HepG2 (cell line): Measurements from ENCODE around the gene PPA1. TPM values are rescaled to one million over a fixed set of nuclear protein-coding genes. Genes with fewer than 3 reads are reported as not detected.

Experiments
- CREB1 ChIP-seq, 2 experiments: fragments of 450-650 bp in 1 of 2; IDR thresholded peaks; 2 replicates each; pipeline ENCODE4 v1.6.1; 2016 to 2017; ENCODE audit warnings: control low read depth in 1 of 2, mild to moderate bottlenecking in 1 of 2, missing compliant biosample characterization in 1 of 2, missing genetic modification characterization in 1 of 2
- DPF2 ChIP-seq: sonication (generic); formaldehyde crosslinking; IDR thresholded peaks from 2 replicates; pipeline ENCODE4 v1.4.0; 2020; ENCODE audit warnings: mild to moderate bottlenecking, low read depth, missing genetic modification reagents, borderline replicate concordance
- HNF1A ChIP-seq, 2 experiments: sonication (generic) in 1 of 2; formaldehyde crosslinking in 1 of 2; IDR thresholded peaks; 2 replicates each; pipeline versions ENCODE4 v1.4.0 to v1.6.1; 2016 to 2020; ENCODE audit warnings: borderline replicate concordance in 1 of 2, low read depth in 1 of 2, mild to moderate bottlenecking in 1 of 2, missing genetic modification reagents in 1 of 2
- KAT2B ChIP-seq: fragments of 150-350 bp; IDR thresholded peaks from 2 replicates; pipeline ENCODE4 v1.6.1; 2014; ENCODE audit warnings: low read depth, low read length, borderline replicate concordance
- MAZ ChIP-seq, 2 experiments: sonication (generic) in 1 of 2; formaldehyde crosslinking in 1 of 2; IDR thresholded peaks; 2 replicates each; pipeline versions ENCODE4 v1.5.0 to v1.6.1; 2012 to 2020; ENCODE audit warnings: low read depth in 2 of 2, mild to moderate bottlenecking in 2 of 2, borderline replicate concordance in 1 of 2, improper control_type of control experiment in 1 of 2, low read length in 1 of 2, missing genetic modification reagents in 1 of 2, moderate library complexity in 1 of 2
- NR2F2 ChIP-seq: IDR thresholded peaks from 2 replicates; pipeline ENCODE4 v1.6.1; 2012; ENCODE audit warnings: low read depth, inconsistent platforms, borderline replicate concordance
- PHF8 ChIP-seq: sonication (generic); formaldehyde crosslinking; IDR thresholded peaks from 2 replicates; pipeline ENCODE4 v1.5.0; 2020; ENCODE audit warnings: missing genetic modification reagents
- POGZ ChIP-seq: sonication (generic); formaldehyde crosslinking; IDR thresholded peaks from 2 replicates; pipeline ENCODE4 v1.4.0; 2020; ENCODE audit warnings: mild to moderate bottlenecking, missing genetic modification reagents
- RARG ChIP-seq: sonication (generic); formaldehyde crosslinking; IDR thresholded peaks from 2 replicates; pipeline ENCODE4 v1.4.0; 2020; ENCODE audit warnings: low read depth, mild to moderate bottlenecking, missing genetic modification reagents
- TBL1XR1 ChIP-seq: fragments of 150-350 bp; IDR thresholded peaks from 2 replicates; pipeline ENCODE4 v1.6.1; 2014; ENCODE audit warnings: borderline replicate concordance, low read length; ENCODE audit not compliant: partially characterized antibody
- TERF1 ChIP-seq: sonication (generic); formaldehyde crosslinking; IDR thresholded peaks from 2 replicates; pipeline ENCODE4 v1.8.0; 2022; ENCODE audit warnings: mild to moderate bottlenecking, missing genetic modification reagents, moderate library complexity
- ZFP36L2 ChIP-seq: sonication (generic); formaldehyde crosslinking; IDR thresholded peaks from 2 replicates; pipeline ENCODE4 v1.4.0; 2020; ENCODE audit warnings: missing genetic modification reagents
- ZNF326 ChIP-seq: sonication (generic); formaldehyde crosslinking; IDR thresholded peaks from 2 replicates; pipeline ENCODE4 v1.4.0; 2020; ENCODE audit warnings: missing genetic modification reagents, borderline replicate concordance
- ZNF430 ChIP-seq: sonication (generic); formaldehyde crosslinking; IDR thresholded peaks from 2 replicates; pipeline ENCODE4 v1.9.0; 2021; ENCODE audit warnings: mild to moderate bottlenecking, missing genetic modification reagents
- ZNF569 ChIP-seq: sonication (generic); formaldehyde crosslinking; IDR thresholded peaks from 2 replicates; pipeline ENCODE4 v1.5.0; 2020; ENCODE audit warnings: mild to moderate bottlenecking, missing genetic modification reagents, moderate library complexity, borderline replicate concordance
- ZNF687 ChIP-seq: sonication (generic); formaldehyde crosslinking; IDR thresholded peaks from 2 replicates; pipeline ENCODE4 v1.5.1; 2020; ENCODE audit warnings: mild to moderate bottlenecking, missing genetic modification reagents, moderate library complexity
- ZNF839 ChIP-seq: sonication (generic); formaldehyde crosslinking; IDR thresholded peaks from 2 replicates; pipeline ENCODE4 v1.4.0; 2020; ENCODE audit warnings: missing genetic modification reagents, mild to moderate bottlenecking, borderline replicate concordance
- polyA plus RNA-seq, 8 experiments: library from polyadenylated mRNA; depleted of rRNA in 3 of 8; stranded (reverse) in 7 of 8; unstranded in 1 of 8; fragments of >200 nt; fragmentation: Illumina TruSeq in 4 of 8; extraction: Trizol in 4 of 8; gene quantifications; 2 replicates each; pipeline versions ENCODE4 v1.2.1 to v1.2.3, GENCODE V29; 2011 to 2016; ENCODE audit warnings: low read depth in 4 of 8, missing spikeins in 1 of 8, mixed read lengths in 1 of 8; ENCODE audit not compliant: insufficient read depth in 1 of 8
- total RNA-seq, 5 experiments: library from RNA; depleted of rRNA; stranded (reverse); fragments of >200 nt; fragmentation: Illumina TruSeq; extraction: Trizol; gene quantifications; 2 replicates each; pipeline ENCODE4 v1.2.3, GENCODE V29; 2016; ENCODE audit warnings: low read depth in 1 of 5

Gene PPA1
- total and polyA plus RNA-seq, 2 of the 13 experiments (the other 11 are each of a cell fraction or from before 2014, with no cell fraction given), result 136 to 250 TPM

GRCh38 chr10:70233109-70233938 is at the start of gene PPA1 (continued):
- no peak for TF ChIP-seq TERF1 (CRISPR knock-in tag)
- TF ChIP-seq RARG, result no peak
- peak; percentile 99 for TF ChIP-seq ZNF687 (CRISPR knock-in tag)
- TF ChIP-seq ZNF430 (CRISPR knock-in tag), result 0 out of 2 replicates have a peak, but pooled peaks have one; percentile 50
- no peak for TF ChIP-seq ZNF326 (CRISPR knock-in tag)
- peak; percentile 75 for TF ChIP-seq POGZ (CRISPR knock-in tag)
- peak; percentile 57; the same call in 1 of the 2 replicates for TF ChIP-seq NR2F2
- peak; percentile 27 for TF ChIP-seq TBL1XR1
- TF ChIP-seq PHF8, result peak; percentile 76
- no peak for TF ChIP-seq CREB1 (IDR thresholded peaks at IDR 0.05)
- no peak for TF ChIP-seq CREB1 (CRISPR knock-in tag; IDR thresholded peaks at IDR 0.05)
- no peak for TF ChIP-seq KAT2B
- TF ChIP-seq ZNF839 (CRISPR knock-in tag), result 0 out of 2 replicates have a peak, but pooled peaks have one; percentile 52
- TF ChIP-seq ZFP36L2, result no peak
- TF ChIP-seq HNF1A (IDR thresholded peaks at IDR 0.05; ENCODE audit: low read depth), result no peak
- peak; percentile 24; the same call in 1 of the 2 replicates for TF ChIP-seq HNF1A (CRISPR knock-in tag; IDR thresholded peaks at IDR 0.05; ENCODE audit: borderline replicate concordance)
- TF ChIP-seq ZNF569 (CRISPR knock-in tag), result no peak
- TF ChIP-seq MAZ (IDR thresholded peaks at IDR 0.05; ENCODE audit: borderline replicate concordance, low read depth, low read length), result peak; percentile 97
- TF ChIP-seq MAZ (CRISPR knock-in tag; IDR thresholded peaks at IDR 0.05; ENCODE audit: low read depth), result peak; percentile 97
- TF ChIP-seq DPF2, result no peak
